ENCODE measurements around the gene CYP26B1.

The CYP26B1 gene

DNA sequence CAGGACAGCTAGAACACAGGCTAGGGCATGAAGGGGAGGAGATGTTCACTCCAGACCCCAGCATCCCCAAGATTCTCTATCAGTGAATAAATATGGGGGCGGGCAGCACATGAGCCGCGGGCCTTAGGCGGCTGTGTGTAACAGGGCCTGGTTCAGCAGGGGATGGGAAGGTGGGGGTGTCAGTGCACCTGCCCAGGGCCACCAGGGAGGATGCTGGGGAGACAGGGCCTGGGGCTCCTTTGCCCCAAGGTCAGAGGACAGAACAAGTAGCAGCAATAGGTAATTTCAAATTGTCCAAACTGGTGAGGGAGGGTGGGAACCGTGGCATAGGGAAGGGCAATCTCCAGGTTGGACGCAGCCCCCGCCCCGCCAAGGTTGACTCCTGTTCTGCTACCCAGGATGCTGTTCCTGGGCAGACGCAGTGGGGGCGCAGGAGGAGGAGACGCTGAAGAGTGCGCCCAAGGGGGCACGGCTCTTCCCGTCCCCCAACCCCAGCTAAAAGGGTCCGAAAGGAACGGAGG lies 16.2 kb downstream of the CYP26B1 start:
- no peaks in the 10 kb centered on the region for H3K9me3 ChIP-seq (ENCODE audit: control insufficient read depth, low read length)
- no peaks in the 10 kb centered on the region for H3K4me1 ChIP-seq (ENCODE audit: control insufficient read depth, insufficient read depth, low read length)
- H3K36me3 ChIP-seq (ENCODE audit: control insufficient read depth, insufficient read depth, low read length) = no peaks in the 10 kb centered on the region
- H3K4me3 ChIP-seq (ENCODE audit: low read length) = no peak overlapping the region
- H3K27me3 ChIP-seq (ENCODE audit: control insufficient read depth, insufficient read depth, low read length) = peaks cover 2% of the 10 kb centered on the region
- no peak overlapping the region for H3K9ac ChIP-seq (ENCODE audit: low read length)

DNA sequence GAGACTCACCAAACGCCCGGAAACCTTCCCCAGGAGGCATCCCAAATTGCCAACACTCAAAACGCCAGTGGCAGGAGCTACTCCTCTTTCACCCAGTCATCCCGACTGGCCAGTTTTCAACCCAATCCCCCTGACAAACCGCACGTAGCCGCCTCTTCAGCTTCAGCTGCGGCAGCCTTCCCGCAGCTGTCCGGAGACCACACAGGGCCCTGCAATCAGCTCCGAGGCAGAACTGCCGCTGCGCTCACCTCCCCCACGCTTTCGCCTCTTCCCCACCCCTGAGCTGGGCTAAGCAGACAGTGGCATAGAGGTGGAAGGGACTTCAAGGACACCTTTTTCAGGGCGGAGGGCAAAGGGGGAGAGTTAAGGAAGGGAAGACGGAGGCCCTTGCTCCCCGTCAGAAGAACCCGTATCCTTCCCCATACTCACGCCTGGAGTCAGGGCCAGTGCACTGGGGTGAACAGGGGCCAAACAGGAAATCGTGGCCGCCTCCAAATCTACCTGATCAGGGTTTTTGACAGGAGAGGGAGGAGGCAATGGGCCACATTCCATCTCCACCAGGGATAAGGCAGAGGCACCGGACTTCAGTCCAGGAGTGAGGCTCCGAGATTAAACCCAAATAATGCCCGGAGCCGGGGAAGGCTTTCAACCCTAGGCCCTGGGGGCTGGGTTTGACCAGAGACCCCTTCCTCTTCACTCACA lies 16.9 kb downstream of the CYP26B1 start:
- H3K27me3 ChIP-seq (ENCODE audit: control insufficient read depth, insufficient read depth, low read length) = peaks cover 3% of the 10 kb centered on the region
- H3K4me3 ChIP-seq (ENCODE audit: low read length) = no peak overlapping the region
- no peaks in the 10 kb centered on the region for H3K36me3 ChIP-seq (ENCODE audit: control insufficient read depth, insufficient read depth, low read length)
- no peaks in the 10 kb centered on the region for H3K4me1 ChIP-seq (ENCODE audit: control insufficient read depth, insufficient read depth, low read length)
- H3K9ac ChIP-seq (ENCODE audit: low read length) = no peak overlapping the region
- H3K9me3 ChIP-seq (ENCODE audit: control insufficient read depth, low read length) = no peaks in the 10 kb centered on the region

DNA sequence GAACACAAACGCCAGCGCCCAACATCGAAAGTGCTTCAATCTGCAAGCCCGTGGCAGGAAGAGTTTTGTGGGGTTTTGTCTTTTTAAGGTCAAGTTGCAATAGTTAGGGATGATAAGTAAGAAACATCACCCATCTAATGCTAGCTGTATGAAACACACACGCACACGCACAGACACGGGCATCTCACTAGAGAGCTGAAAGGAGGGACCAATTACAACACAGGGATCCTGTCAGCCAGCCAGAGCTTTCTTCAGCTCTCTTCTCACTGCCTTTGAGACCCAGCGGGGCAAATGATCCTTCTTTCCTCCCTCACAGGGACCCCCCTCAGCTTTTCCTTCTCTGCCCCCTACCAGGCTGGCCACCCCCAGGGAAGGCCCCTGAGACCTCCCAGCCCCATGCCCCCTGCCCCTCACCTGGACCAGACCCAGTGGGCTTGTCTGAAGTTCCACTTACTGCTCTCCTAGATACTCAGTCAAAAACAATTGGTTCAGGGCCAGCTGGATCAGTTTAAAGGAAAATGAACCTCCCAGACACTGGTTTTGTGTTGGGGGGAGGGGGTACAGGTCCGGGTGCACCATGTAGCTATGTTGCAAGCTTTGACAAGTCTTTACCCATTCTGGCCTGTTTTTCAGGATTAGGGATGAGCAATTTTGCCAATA lies 17.9 kb downstream of the CYP26B1 start:
- H3K36me3 ChIP-seq (ENCODE audit: control insufficient read depth, insufficient read depth, low read length) = no peaks in the 10 kb centered on the region
- H3K4me3 ChIP-seq (ENCODE audit: low read length) = no peak overlapping the region
- H3K9me3 ChIP-seq (ENCODE audit: control insufficient read depth, low read length) = no peaks in the 10 kb centered on the region
- peaks cover 3% of the 10 kb centered on the region for H3K27me3 ChIP-seq (ENCODE audit: control insufficient read depth, insufficient read depth, low read length)
- no peak overlapping the region for H3K9ac ChIP-seq (ENCODE audit: low read length)
- no peaks in the 10 kb centered on the region for H3K4me1 ChIP-seq (ENCODE audit: control insufficient read depth, insufficient read depth, low read length)

DNA sequence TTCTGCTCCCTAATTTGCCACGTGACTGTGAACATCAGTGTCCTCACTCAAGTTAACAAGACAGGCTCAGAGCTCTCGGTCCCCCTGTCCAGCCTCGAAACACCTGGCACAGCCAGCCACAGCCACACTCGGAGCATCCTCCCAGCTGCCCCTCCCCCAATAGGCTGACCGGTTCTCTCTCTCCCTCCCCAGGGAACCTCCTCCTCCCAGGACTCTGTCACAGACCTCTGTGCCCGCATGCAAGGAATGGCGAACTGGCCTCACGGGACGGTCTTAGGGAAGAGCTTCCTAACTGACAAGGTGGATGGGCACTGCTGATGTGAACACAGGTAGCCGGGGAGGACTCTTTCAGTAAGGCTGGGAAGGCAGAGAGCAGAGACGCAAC lies 18.8 kb downstream of the CYP26B1 start:
- Histone ChIP-seq H3K9ac (ENCODE audit: low read length) (no peak overlapping the region), H3K27me3 (ENCODE audit: control insufficient read depth, insufficient read depth, low read length) (peaks cover 3% of the 10 kb centered on the region), H3K9me3 (ENCODE audit: control insufficient read depth, low read length) (no peaks in the 10 kb centered on the region), H3K36me3 (ENCODE audit: control insufficient read depth, insufficient read depth, low read length) (no peaks in the 10 kb centered on the region), H3K4me3 (ENCODE audit: low read length) (no peak overlapping the region), H3K4me1 (ENCODE audit: control insufficient read depth, insufficient read depth, low read length) (no peaks in the 10 kb centered on the region)

DNA sequence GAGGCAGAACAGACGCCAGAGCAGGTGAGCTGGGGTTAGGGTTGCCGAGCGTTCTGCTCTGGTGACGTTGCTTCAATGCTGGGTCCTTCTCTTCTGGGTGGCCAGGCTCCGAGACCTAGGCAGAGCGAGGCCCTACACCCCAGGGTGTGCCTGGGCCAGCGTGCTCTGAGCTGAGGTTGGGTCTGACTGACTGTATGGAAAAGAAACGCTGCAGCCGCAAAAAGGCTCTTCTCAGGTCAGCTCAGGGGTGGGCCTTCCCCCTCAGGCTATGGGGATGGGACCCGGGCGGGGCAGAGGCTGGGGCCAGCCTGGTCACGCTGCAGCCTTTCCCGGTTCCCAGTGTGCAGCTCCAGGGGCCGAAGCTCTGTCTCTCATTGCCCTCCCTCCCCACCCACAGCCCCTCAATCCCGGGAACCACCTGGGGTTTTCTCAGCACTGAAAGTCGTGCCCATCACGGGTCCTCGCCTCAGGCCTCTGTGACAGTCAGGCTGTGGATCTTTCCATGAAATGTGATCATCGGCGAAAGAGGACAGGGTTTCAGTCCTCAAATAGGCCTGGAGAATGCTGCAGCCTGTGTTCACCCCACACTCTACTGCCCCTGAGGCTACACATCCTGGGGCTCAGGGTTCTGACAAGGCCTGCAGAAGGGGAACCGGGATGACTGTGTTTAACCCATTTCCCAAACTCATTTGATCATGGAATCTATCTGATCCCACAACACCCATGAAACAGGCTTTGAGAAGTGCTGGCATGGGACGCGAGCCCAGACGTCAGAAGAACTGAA lies 19.4 kb downstream of the CYP26B1 start:
- peaks cover 7% of the 10 kb centered on the region for H3K27me3 ChIP-seq (ENCODE audit: control insufficient read depth, insufficient read depth, low read length)
- H3K36me3 ChIP-seq (ENCODE audit: control insufficient read depth, insufficient read depth, low read length) = no peaks in the 10 kb centered on the region
- H3K9ac ChIP-seq (ENCODE audit: low read length) = no peak overlapping the region
- H3K4me3 ChIP-seq (ENCODE audit: low read length) = no peak overlapping the region
- H3K4me1 ChIP-seq (ENCODE audit: control insufficient read depth, insufficient read depth, low read length) = no peaks in the 10 kb centered on the region
- no peaks in the 10 kb centered on the region for H3K9me3 ChIP-seq (ENCODE audit: control insufficient read depth, low read length)

DNA sequence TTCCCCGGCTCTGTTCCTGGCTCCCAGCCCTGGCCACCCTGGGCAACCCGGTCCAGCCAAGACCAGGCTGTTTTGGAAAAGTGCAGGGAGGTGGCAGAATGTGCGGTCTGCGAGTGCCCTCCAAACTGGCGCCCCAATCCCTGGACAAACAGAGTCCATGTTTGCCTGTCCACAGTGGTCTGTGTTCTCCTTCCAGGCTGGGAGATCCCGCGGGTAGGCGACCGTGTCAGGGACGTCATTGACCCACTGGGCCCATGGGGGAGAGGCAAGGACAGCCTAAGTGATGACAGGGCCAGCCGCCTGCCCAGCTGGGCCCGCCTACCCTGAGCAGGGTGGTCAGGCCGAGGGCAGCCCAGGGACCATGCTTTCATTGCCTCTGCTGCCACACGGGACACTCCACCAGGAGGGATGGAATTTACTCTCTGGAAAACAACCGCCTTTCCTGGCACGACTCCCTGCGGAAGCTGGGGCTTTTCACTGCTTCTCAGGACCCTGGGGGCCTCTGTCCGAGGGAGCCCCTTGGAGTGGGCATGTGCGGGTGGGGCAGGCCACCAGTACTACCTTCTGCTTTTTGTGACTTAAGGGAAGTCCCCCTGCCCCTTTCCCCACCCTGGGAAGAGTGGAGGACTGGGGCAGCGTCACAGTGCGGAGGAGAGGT lies 20.1 kb downstream of the CYP26B1 start:
- H3K27me3 ChIP-seq (ENCODE audit: control insufficient read depth, insufficient read depth, low read length) = peaks cover 9% of the 10 kb centered on the region
- H3K4me1 ChIP-seq (ENCODE audit: control insufficient read depth, insufficient read depth, low read length) = no peaks in the 10 kb centered on the region
- no peaks in the 10 kb centered on the region for H3K36me3 ChIP-seq (ENCODE audit: control insufficient read depth, insufficient read depth, low read length)
- H3K9me3 ChIP-seq (ENCODE audit: control insufficient read depth, low read length) = no peaks in the 10 kb centered on the region
- no peak overlapping the region for H3K9ac ChIP-seq (ENCODE audit: low read length)
- H3K4me3 ChIP-seq (ENCODE audit: low read length) = no peak overlapping the region

DNA sequence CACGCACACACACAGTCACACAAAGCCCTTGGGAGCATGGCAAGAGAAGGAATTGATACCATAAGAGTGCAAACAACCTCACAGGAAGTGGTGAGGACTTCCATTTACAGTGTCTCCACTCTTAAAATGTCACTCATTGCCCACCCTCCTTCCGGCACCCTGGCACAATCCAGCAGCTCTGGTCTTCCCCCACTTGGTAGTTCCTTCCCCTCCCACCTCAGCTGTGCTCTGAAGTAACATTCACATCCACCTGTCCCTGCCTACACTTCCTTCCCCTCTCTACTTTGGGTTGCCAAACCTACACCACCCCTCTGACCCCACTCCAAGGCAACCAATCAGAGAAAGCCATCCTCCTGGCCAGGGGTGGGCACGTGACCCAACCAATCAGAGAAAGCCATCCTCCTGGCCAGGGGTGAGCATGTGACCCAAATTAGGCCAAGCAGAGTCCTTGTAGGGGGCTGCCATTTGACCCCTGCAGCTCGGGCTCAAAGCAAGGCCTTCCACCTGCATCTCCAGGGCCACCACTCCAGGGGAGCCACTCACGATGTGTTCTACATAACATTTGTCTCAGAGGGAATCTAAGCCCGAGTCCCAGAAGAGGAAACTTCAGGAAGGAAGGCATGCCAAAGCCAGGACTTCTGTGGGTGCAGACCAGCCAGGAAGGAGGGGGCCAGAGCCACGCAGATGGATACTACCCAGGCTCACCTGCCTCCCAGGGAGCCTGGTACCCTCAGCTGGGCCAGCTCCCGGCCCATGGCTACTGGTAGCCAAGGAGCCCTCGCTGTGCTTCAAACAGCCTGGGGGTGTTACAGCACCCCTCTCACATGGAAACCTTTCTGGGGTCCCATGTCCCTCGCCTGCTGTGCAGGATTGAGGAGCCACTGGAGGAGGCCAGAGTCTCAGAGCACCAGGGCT lies 21.2 kb downstream of the CYP26B1 start:
- H3K36me3 ChIP-seq (ENCODE audit: control insufficient read depth, insufficient read depth, low read length) = no peaks in the 10 kb centered on the region
- no peak overlapping the region for H3K9ac ChIP-seq (ENCODE audit: low read length)
- no peaks in the 10 kb centered on the region for H3K9me3 ChIP-seq (ENCODE audit: control insufficient read depth, low read length)
- no peak overlapping the region for H3K4me3 ChIP-seq (ENCODE audit: low read length)
- no peaks in the 10 kb centered on the region for H3K4me1 ChIP-seq (ENCODE audit: control insufficient read depth, insufficient read depth, low read length)
- peaks cover 9% of the 10 kb centered on the region for H3K27me3 ChIP-seq (ENCODE audit: control insufficient read depth, insufficient read depth, low read length)

DNA sequence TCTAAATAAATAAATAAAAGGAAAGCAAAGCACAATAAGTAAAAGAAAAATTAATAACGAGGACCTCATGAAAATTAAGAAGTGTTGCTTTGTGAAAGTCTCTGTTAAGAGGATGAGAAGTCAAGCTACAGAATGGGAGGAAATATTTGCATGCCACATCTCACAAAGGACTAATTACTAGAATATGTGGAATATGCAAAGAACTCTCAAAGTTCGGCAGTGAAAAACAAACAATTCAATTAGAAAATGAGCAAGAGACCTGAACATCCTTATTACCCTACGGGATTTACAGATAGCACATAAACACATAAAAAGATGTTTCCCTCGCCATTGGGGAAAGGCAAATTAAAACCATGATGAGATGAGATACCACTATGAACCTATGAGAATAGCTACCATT lies 23.3 kb downstream of the CYP26B1 start:
- Histone ChIP-seq H3K27me3 (ENCODE audit: control insufficient read depth, insufficient read depth, low read length) (peaks cover 9% of the 10 kb centered on the region), H3K36me3 (ENCODE audit: control insufficient read depth, insufficient read depth, low read length) (no peaks in the 10 kb centered on the region), H3K4me3 (ENCODE audit: low read length) (no peak overlapping the region), H3K4me1 (ENCODE audit: control insufficient read depth, insufficient read depth, low read length) (no peaks in the 10 kb centered on the region), H3K9ac (ENCODE audit: low read length) (no peak overlapping the region), H3K9me3 (ENCODE audit: control insufficient read depth, low read length) (no peaks in the 10 kb centered on the region)

DNA sequence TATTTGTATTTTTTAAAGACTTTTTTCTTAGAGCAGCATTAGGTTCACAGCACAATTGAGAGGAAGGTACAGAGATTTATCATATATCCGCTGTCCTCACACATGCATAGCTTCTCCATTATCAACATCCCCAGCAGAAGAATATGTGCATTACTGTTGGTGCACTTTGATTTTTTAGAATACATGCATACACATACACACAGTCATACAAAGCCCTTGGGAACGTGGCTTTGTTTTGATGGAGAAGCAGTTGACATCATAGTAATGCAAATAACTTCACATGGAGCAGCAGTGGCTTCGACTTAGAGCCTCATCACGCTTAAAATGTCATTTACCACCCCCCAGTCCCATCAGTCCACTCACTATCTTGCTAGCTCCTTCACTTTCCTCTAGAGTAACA lies 26.5 kb downstream of the CYP26B1 start:
- H3K9ac ChIP-seq (ENCODE audit: low read length) = no peak overlapping the region
- no peaks in the 10 kb centered on the region for H3K4me1 ChIP-seq (ENCODE audit: control insufficient read depth, insufficient read depth, low read length)
- H3K36me3 ChIP-seq (ENCODE audit: control insufficient read depth, insufficient read depth, low read length) = no peaks in the 10 kb centered on the region
- peaks cover 7% of the 10 kb centered on the region for H3K27me3 ChIP-seq (ENCODE audit: control insufficient read depth, insufficient read depth, low read length)
- no peaks in the 10 kb centered on the region for H3K9me3 ChIP-seq (ENCODE audit: control insufficient read depth, low read length)
- H3K4me3 ChIP-seq (ENCODE audit: low read length) = no peak overlapping the region

DNA sequence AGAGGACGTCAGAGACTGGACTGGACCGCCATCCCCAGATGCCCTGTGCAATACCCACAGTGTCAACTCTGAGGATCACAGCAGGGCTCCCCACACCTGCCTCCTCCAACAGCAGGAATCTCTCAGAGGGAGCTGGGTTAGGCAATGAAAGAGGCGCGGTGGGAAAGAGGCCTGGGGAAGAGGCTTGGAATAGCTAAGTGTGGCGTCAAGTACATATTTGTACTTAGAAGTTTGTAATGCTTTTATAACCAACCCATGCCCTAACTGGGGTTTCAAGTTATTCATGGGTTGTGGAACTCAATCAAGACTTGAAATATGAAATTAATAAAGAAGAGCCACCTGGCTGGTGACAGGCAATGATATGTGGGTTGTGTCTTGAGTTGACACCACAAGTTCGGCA lies 28.7 kb downstream of the CYP26B1 start:
- Histone ChIP-seq H3K4me3 (ENCODE audit: low read length) (no peak overlapping the region), H3K27me3 (ENCODE audit: control insufficient read depth, insufficient read depth, low read length) (peaks cover 7% of the 10 kb centered on the region), H3K9me3 (ENCODE audit: control insufficient read depth, low read length) (no peaks in the 10 kb centered on the region), H3K9ac (ENCODE audit: low read length) (no peak overlapping the region), H3K36me3 (ENCODE audit: control insufficient read depth, insufficient read depth, low read length) (no peaks in the 10 kb centered on the region), H3K4me1 (ENCODE audit: control insufficient read depth, insufficient read depth, low read length) (peaks cover 5% of the 10 kb centered on the region)

DNA sequence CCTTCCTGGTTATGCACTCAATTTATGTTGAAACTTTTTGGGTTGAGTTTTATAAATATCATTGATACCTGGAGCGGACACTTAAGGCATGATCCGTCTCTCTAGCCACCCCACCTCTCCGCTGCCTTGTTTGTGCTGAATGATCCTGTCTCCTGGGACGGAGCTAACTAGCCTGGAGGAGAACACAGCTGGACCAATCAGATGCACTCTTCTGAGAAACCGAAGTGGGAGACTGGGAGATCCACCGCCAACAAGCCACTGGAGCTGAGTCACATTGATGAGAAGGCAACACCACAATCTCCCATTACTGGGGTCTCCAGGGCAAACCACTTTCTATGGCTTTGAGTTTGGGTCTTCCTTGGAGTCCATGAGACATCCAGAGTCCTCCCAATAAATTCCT lies 29.3 kb downstream of the CYP26B1 start:
- no peak overlapping the region for H3K9ac ChIP-seq (ENCODE audit: low read length)
- peaks cover 4% of the 10 kb centered on the region for H3K27me3 ChIP-seq (ENCODE audit: control insufficient read depth, insufficient read depth, low read length)
- no peaks in the 10 kb centered on the region for H3K36me3 ChIP-seq (ENCODE audit: control insufficient read depth, insufficient read depth, low read length)
- peaks cover 5% of the 10 kb centered on the region for H3K4me1 ChIP-seq (ENCODE audit: control insufficient read depth, insufficient read depth, low read length)
- H3K9me3 ChIP-seq (ENCODE audit: control insufficient read depth, low read length) = no peaks in the 10 kb centered on the region
- no peak overlapping the region for H3K4me3 ChIP-seq (ENCODE audit: low read length)
